ENCODE measurements around the gene WNT8B.

Gene WNT8B

DNA sequence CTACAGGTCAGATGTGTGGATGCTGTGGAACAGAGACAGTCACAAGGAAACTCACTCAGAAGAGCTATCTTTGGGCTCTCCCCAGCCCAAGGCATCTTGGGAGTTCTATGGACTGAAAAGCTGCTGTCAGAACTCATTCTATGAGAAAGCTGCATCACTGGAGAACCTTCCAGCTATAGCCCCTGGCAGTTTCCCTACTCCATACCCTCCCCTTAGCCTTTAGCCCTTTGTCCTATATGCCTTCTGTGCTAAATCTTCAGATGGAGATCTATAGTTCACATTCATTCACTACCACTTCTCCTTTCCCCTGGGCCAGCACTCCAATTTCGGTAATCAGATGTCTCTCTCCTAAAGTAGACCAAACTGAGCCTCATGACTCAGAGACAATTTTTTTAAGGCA is 6.9 kb downstream of the WNT8B start:
- TF ChIP-seq TAF1 (IDR thresholded peaks at IDR 0.05; ENCODE audit: borderline replicate concordance, insufficient read depth, low read length), result no peak
- no peak for TF ChIP-seq SIN3A (IDR thresholded peaks at IDR 0.05; ENCODE audit: borderline replicate concordance, insufficient read depth, low read length)
- no peak for TF ChIP-seq FOXP2 (optimal IDR thresholded peaks at IDR 0.05; ENCODE audit: borderline replicate concordance, extremely low read depth, extremely low read length, insufficient read depth)
- TF ChIP-seq POLR2AphosphoS5 (IDR thresholded peaks at IDR 0.05; ENCODE audit: low read depth, low read length), result no peak
- TF ChIP-seq, protein P1, sequence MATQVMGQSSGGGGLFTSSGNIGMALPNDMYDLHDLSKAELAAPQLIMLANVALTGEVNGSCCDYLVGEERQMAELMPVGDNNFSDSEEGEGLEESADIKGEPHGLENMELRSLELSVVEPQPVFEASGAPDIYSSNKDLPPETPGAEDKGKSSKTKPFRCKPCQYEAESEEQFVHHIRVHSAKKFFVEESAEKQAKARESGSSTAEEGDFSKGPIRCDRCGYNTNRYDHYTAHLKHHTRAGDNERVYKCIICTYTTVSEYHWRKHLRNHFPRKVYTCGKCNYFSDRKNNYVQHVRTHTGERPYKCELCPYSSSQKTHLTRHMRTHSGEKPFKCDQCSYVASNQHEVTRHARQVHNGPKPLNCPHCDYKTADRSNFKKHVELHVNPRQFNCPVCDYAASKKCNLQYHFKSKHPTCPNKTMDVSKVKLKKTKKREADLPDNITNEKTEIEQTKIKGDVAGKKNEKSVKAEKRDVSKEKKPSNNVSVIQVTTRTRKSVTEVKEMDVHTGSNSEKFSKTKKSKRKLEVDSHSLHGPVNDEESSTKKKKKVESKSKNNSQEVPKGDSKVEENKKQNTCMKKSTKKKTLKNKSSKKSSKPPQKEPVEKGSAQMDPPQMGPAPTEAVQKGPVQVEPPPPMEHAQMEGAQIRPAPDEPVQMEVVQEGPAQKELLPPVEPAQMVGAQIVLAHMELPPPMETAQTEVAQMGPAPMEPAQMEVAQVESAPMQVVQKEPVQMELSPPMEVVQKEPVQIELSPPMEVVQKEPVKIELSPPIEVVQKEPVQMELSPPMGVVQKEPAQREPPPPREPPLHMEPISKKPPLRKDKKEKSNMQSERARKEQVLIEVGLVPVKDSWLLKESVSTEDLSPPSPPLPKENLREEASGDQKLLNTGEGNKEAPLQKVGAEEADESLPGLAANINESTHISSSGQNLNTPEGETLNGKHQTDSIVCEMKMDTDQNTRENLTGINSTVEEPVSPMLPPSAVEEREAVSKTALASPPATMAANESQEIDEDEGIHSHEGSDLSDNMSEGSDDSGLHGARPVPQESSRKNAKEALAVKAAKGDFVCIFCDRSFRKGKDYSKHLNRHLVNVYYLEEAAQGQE (IDR thresholded peaks at IDR 0.05; ENCODE audit: insufficient read depth in 1 of 2, low read depth in 2 of 2, low read length in 2 of 2), result no peak

DNA sequence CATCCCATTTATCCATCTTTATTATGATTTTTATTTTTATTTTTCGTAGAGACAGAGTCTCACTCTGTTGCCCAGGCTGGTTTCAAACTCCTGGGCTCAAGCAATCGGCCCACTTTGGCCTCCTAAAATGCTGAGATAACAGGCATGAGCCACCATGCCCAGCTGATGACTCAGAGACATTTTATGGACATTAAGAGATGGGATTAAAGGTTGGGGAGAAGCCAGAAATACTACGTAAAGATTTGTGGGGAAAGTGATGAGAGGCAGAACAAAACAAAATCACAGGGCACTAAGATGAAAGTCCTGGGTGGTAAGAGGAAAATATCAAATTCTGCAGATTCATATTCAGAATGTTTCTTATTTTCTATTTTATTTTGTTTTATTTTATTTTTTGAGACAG is 7.6 kb downstream of the WNT8B start:
- TF ChIP-seq, protein P1 (IDR thresholded peaks at IDR 0.05; ENCODE audit: insufficient read depth in 1 of 2, low read depth in 2 of 2, low read length in 2 of 2), result no peak
- no peak for TF ChIP-seq TAF1 (IDR thresholded peaks at IDR 0.05; ENCODE audit: borderline replicate concordance, insufficient read depth, low read length)
- no peak for TF ChIP-seq FOXP2 (optimal IDR thresholded peaks at IDR 0.05; ENCODE audit: borderline replicate concordance, extremely low read depth, extremely low read length, insufficient read depth)
- TF ChIP-seq SIN3A (IDR thresholded peaks at IDR 0.05; ENCODE audit: borderline replicate concordance, insufficient read depth, low read length), result no peak
- no peak for TF ChIP-seq POLR2AphosphoS5 (IDR thresholded peaks at IDR 0.05; ENCODE audit: low read depth, low read length)

DNA sequence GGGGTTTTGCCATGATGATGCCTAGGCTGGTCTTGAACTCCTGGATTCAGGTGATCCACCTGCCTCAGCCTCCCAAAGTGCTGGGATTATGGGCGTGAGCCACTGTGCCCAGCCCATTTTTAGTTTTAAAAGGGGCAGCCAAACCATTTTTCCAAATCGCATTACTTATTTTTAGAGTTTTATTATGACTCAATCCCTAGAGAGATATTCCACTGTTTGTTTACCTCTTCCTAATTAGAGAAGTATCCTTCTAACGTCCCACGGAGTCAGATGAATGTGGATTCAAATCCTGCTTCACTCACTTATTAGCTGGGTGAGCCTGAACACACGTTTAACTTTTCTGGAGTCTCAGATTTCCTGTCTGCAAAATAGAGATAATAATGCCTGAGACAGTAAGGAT is 15.2 kb downstream of the WNT8B start:
- TF ChIP-seq FOXP2 (optimal IDR thresholded peaks at IDR 0.05; ENCODE audit: borderline replicate concordance, extremely low read depth, extremely low read length, insufficient read depth), result no peak
- TF ChIP-seq TAF1 (IDR thresholded peaks at IDR 0.05; ENCODE audit: borderline replicate concordance, insufficient read depth, low read length), result no peak
- no peak for TF ChIP-seq SIN3A (IDR thresholded peaks at IDR 0.05; ENCODE audit: borderline replicate concordance, insufficient read depth, low read length)
- TF ChIP-seq, protein P1 (IDR thresholded peaks at IDR 0.05; ENCODE audit: insufficient read depth in 1 of 2, low read depth in 2 of 2, low read length in 2 of 2), result no peak
- no peak for TF ChIP-seq POLR2AphosphoS5 (IDR thresholded peaks at IDR 0.05; ENCODE audit: low read depth, low read length)

DNA sequence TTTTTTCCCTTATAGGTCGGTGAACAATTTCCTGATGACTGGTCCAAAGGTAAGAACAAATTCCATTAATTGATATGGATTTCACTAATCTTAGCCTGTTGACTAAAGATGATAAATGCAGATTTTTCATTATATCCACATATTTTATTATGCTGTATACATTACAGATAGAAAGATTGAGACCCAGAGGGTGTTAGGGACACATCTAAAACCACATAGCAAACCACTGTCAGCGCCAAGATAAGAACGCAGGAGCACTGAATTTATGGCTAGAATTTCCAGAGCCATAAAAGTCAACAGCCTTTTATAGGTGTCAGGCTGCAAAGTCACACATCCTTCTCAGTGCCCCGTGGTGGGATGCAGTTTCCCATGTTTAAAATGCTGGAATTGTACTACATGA is 16.2 kb downstream of the WNT8B start:
- TF ChIP-seq FOXP2 (optimal IDR thresholded peaks at IDR 0.05; ENCODE audit: borderline replicate concordance, extremely low read depth, extremely low read length, insufficient read depth), result no peak

DNA sequence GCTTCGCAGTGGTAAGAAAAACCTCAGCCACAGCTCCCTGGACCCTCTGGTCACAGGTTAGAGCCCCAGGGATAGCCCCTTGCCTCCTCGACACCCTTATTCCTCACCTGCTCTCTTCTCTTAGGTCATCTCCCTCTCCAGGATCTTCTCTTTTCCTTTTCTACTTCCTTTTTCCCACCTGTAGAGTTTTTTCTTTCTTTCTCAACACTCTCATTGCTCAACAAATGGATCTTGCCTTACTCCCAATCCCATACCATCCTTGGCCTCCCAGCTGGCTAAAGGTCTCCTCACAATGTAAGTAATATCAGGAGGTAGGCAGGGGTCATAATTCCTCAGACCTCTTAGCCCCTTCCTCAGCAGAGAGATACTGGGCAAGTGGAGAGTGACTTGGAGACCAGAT is 17.2 kb downstream of the WNT8B start:
- no peak for TF ChIP-seq TAF1 (IDR thresholded peaks at IDR 0.05; ENCODE audit: borderline replicate concordance, insufficient read depth, low read length)
- TF ChIP-seq, protein P1 (IDR thresholded peaks at IDR 0.05; ENCODE audit: insufficient read depth in 1 of 2, low read depth in 2 of 2, low read length in 2 of 2), result no peak
- TF ChIP-seq POLR2AphosphoS5 (IDR thresholded peaks at IDR 0.05; ENCODE audit: low read depth, low read length), result no peak
- TF ChIP-seq SIN3A (IDR thresholded peaks at IDR 0.05; ENCODE audit: borderline replicate concordance, insufficient read depth, low read length), result no peak
- no peak for TF ChIP-seq FOXP2 (optimal IDR thresholded peaks at IDR 0.05; ENCODE audit: borderline replicate concordance, extremely low read depth, extremely low read length, insufficient read depth)
